Immature natural killer cell (primary cell): ENCODE results near the gene ELF4. TPM values are rescaled to one million over a fixed set of nuclear protein-coding genes. Genes with fewer than 3 reads are reported as not detected.

ENCODE experiments used
- DNase-seq, 3 donors: peaks; one replicate each; pipeline ENCODE4 v3.0.0; 2022; ENCODE audit warnings: mixed read lengths in 1 of 3
- H3K27ac Mint-ChIP-seq, 6 donors: one replicate each; pipeline ENCODE4 v1.8.0; 2020; ENCODE audit warnings: mixed read lengths in 6 of 6, mild to moderate bottlenecking in 5 of 6, inconsistent platforms in 4 of 6, moderate library complexity in 3 of 6
- H3K27me3 Mint-ChIP-seq, 3 donors: one replicate each; pipeline ENCODE4 v1.8.0; 2020 to 2021; ENCODE audit warnings: low read depth in 3 of 3, mild to moderate bottlenecking in 3 of 3, mixed read lengths in 3 of 3, moderate library complexity in 3 of 3, inconsistent platforms in 1 of 3
- H3K36me3 Mint-ChIP-seq, 3 donors: one replicate each; pipeline ENCODE4 v1.8.0; 2020; ENCODE audit warnings: mixed read lengths in 3 of 3, inconsistent platforms in 2 of 3, mild to moderate bottlenecking in 2 of 3
- H3K4me1 Mint-ChIP-seq, 2 donors: one replicate each; pipeline ENCODE4 v1.8.0; 2020; ENCODE audit warnings: inconsistent platforms in 2 of 2, mild to moderate bottlenecking in 2 of 2, mixed read lengths in 2 of 2, moderate library complexity in 1 of 2
- H3K4me3 Mint-ChIP-seq, 5 donors: one replicate each; pipeline ENCODE4 v1.8.0; 2020; ENCODE audit warnings: mild to moderate bottlenecking in 5 of 5, mixed read lengths in 5 of 5, inconsistent platforms in 3 of 5, moderate library complexity in 3 of 5
- H3K9me3 Mint-ChIP-seq, 6 donors: one replicate each; pipeline ENCODE4 v1.8.0; 2020; ENCODE audit warnings: mild to moderate bottlenecking in 6 of 6, mixed read lengths in 6 of 6, inconsistent platforms in 4 of 6, moderate library complexity in 3 of 6
- polyA plus RNA-seq, 3 donors: library from polyadenylated mRNA; unstranded; fragments of 300-500 nt; fragmentation: Illumina TruSeq; gene quantifications; one replicate each; pipeline ENCODE4 v1.2.3, GENCODE V29; 2021

Gene ELF4
- polyA plus RNA-seq, 3 donors from 2014 or later, result 12.3 to 44.9 (median 14.7) TPM

DNA sequence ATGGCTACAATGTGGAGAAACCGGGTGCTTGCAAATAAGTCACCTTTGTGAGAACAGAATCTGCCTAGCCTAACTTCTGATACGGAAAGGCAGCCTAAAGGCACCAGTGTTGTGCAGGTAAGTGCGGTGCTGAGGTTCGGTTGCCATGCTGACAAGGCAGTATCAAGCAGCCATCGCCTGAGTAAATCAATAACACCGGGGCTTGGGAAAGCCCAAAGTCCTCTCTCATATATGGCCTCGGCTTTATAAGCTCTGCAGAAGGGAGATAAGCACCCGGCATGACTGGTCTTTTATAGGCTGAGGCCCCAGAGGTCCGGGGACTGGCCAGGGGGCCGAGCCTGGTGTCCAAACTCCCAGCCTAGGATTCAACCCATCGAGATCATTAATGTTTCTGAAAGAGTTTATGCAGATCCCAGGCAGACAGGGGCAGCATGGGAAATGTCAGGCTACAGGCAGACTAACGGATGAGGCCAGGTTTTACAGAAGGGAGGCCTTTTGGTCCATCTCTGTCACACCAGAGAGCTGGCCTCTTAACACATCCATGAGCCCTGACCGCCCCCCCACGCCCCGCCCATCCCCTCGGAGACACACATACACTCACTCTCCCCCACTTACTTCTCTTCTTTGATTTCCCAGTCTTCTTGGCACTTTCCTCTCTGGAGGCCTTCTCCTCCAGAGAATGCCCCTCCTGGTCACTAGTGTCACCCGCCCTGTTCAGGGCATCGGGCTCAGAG, 38.5 kb downstream of the ELF4 start:
- peaks cover 0 to 2% (median 0%) of the 10 kb centered on the region in 3 donors for H3K27me3 Mint-ChIP-seq
- peak overlapping the region in 3 of 6 donors; percentile 3 to 60 (median 48) for H3K27ac Mint-ChIP-seq
- no peak overlapping the region for H3K4me3 Mint-ChIP-seq
- DNase-seq, result no peak
- peaks cover 0 to 2% (median 0%) of the 10 kb centered on the region in 6 donors for H3K9me3 Mint-ChIP-seq
- peaks cover 0 to 13% (median 4%) of the 10 kb centered on the region in 3 donors for H3K36me3 Mint-ChIP-seq
- H3K4me1 Mint-ChIP-seq, result peaks cover 0 to 3% of the 10 kb centered on the region in 2 donors

- DNase-seq, result no peak
- H3K27ac Mint-ChIP-seq, result peak overlapping the region in 3 of 6 donors; percentile 68 to 80 (median 78)
Observed at GRCh38 chrX:130066975-130067615, 43.2 kb downstream of the ELF4 start.

DNA sequence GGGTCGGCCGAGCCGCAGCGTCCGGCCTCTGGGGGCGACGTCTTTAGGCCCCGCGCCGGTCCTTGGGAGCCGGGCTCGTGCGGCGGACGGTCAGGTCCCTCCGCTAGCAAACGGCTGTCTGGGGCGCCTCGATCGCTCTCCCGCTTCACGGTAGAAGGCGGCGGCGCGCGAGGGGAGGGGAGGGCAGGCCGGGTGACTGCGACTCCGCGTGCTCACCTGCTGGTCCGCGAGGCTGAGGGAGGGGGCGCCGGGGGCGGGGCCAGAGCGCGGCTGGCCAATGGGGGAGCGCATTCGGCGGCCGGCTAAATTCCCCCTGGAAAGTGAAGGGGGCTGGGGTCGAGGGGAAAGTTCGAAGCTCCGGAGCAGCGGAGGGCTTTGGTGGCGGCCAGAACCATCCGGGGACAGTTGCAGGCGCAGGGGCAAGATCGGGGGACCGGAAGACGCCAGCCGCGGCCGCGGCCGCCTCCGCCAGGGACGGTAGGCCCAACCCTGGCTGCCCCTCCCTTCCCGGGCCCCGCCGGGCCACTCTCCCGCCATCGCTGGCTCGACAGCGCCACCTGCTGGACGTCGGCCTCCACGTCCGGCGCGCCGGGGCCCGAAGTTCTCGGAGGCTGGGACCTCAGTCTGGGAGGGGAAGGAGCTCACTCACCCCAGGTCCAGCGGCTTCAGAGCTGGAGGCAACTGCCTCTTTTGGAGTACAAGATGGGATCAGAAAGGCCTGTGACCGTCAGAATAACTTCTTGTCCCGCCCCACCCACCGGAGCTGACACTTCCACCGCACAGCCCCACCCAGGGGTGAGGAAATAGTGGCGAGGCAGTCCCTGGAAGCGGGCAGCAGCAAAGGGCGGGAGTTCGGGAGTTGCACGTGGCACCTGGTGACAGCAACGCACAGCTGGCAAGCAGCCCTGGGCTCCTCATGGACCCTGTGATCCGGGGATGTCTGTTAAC, 49.9 kb downstream of the ELF4 start:
- peaks cover 4 to 7% (median 6%) of the 10 kb centered on the region in 3 donors for H3K36me3 Mint-ChIP-seq
- peak overlapping the region; percentile 72 to 84 (median 79) for H3K4me3 Mint-ChIP-seq
- no peaks in the 10 kb centered on the region for H3K9me3 Mint-ChIP-seq
- peak overlapping the region in 3 of 6 donors; percentile 17 to 87 (median 45) for H3K27ac Mint-ChIP-seq
- H3K4me1 Mint-ChIP-seq, result peaks cover 10 to 12% of the 10 kb centered on the region in 2 donors
- H3K27me3 Mint-ChIP-seq, result peaks cover 0 to 3% (median 3%) of the 10 kb centered on the region in 3 donors
- peak; percentile 78 to 82 (median 80) for DNase-seq

More at GRCh38 chrX:130066975-130067615, 43.2 kb downstream of the ELF4 start:
- H3K4me3 Mint-ChIP-seq, result no peak overlapping the region
- H3K9me3 Mint-ChIP-seq, result peaks cover 0 to under 1% (median 0%) of the 10 kb centered on the region in 6 donors
- peaks cover 0 to 2% (median 1%) of the 10 kb centered on the region in 3 donors for H3K27me3 Mint-ChIP-seq
- peaks cover 4 to 21% (median 10%) of the 10 kb centered on the region in 3 donors for H3K36me3 Mint-ChIP-seq
- no peaks in the 10 kb centered on the region for H3K4me1 Mint-ChIP-seq

DNA sequence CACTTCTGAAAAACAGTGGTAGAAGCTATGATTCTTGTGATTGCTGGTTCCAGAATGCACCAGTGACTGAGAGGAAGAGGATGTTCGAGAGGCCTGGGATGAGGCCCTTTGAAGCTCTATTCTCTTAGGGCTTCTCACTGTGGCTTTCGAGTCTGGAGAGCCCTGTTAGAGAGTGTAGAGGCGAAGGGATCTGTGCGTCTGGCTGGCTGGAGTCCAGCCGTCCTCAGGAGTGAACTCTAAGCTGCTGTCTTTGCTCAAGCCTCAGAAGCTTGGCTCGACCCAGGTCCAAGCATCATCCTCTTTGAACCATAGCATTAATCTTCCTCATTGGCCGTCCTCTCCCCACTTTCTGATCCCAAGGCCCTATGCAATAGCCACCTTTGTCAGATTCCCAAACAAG, 51.6 kb downstream of the ELF4 start:
- Mint-ChIP-seq H3K4me1 (peaks cover 10 to 12% of the 10 kb centered on the region in 2 donors), H3K4me3 (no peak overlapping the region), H3K36me3 (no peaks in the 10 kb centered on the region), H3K9me3 (no peaks in the 10 kb centered on the region), H3K27me3 (peaks cover 0 to 3% (median 3%) of the 10 kb centered on the region in 3 donors), H3K27ac (peak overlapping the region in 3 of 6 donors; percentile 7 to 57 (median 43))
- no peak for DNase-seq

DNA sequence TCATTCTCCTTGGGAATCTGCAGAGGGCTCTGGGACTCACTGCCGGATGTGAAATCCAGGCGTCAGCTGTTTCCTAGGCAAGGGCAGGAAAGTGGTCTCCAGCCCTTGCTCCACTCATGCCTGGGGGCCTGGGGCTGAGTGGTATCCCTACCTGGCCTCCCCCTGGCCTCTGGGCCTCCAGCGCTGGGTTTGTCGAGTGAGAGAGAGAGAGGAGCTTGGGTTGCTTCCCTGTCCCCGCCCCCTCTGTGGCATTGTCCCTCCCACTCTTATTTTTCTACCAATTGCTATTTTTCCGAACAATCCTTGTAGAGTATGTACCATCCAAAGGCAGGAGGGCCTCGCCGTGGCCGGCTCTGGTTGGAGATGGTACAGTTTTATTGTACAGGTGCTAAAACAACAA, 53.1 kb downstream of the ELF4 start:
- H3K9me3 Mint-ChIP-seq, result no peaks in the 10 kb centered on the region
- no peak for DNase-seq
- H3K27me3 Mint-ChIP-seq, result peaks cover 0 to 3% (median 3%) of the 10 kb centered on the region in 3 donors
- H3K4me3 Mint-ChIP-seq, result no peak overlapping the region
- peaks cover 0 to 2% (median 0%) of the 10 kb centered on the region in 3 donors for H3K36me3 Mint-ChIP-seq
- H3K27ac Mint-ChIP-seq, result no peak overlapping the region
- peaks cover 10 to 12% of the 10 kb centered on the region in 2 donors for H3K4me1 Mint-ChIP-seq

GRCh38 chrX:130055899-130056298, 54.4 kb downstream of the ELF4 start:
- no peaks in the 10 kb centered on the region for H3K9me3 Mint-ChIP-seq
- no peak overlapping the region for H3K27ac Mint-ChIP-seq
- no peak for DNase-seq
- H3K36me3 Mint-ChIP-seq, result peaks cover 0 to 3% (median 0%) of the 10 kb centered on the region in 3 donors
- H3K4me3 Mint-ChIP-seq, result no peak overlapping the region
- peaks cover 7 to 9% of the 10 kb centered on the region in 2 donors for H3K4me1 Mint-ChIP-seq
- H3K27me3 Mint-ChIP-seq, result peaks cover 0 to 3% (median 2%) of the 10 kb centered on the region in 3 donors

- no peak overlapping the region for H3K4me3 Mint-ChIP-seq
- no peak for DNase-seq
- no peaks in the 10 kb centered on the region for H3K9me3 Mint-ChIP-seq
- peaks cover 0 to 4% (median 3%) of the 10 kb centered on the region in 3 donors for H3K36me3 Mint-ChIP-seq
- peaks cover 3 to 5% of the 10 kb centered on the region in 2 donors for H3K4me1 Mint-ChIP-seq
- peaks cover 0 to 3% (median 2%) of the 10 kb centered on the region in 3 donors for H3K27me3 Mint-ChIP-seq
- no peak overlapping the region for H3K27ac Mint-ChIP-seq
Observed at GRCh38 chrX:130055103-130055502, 55.2 kb downstream of the ELF4 start.

- Mint-ChIP-seq H3K9me3 (no peaks in the 10 kb centered on the region), H3K36me3 (peaks cover 3 to 8% (median 4%) of the 10 kb centered on the region in 3 donors), H3K27me3 (peaks cover 0 to 3% (median 2%) of the 10 kb centered on the region in 3 donors), H3K4me3 (no peak overlapping the region), H3K27ac (no peak overlapping the region), H3K4me1 (no peaks in the 10 kb centered on the region)
- no peak for DNase-seq
Observed at GRCh38 chrX:130053236-130053635, 57.1 kb downstream of the ELF4 start.

DNA sequence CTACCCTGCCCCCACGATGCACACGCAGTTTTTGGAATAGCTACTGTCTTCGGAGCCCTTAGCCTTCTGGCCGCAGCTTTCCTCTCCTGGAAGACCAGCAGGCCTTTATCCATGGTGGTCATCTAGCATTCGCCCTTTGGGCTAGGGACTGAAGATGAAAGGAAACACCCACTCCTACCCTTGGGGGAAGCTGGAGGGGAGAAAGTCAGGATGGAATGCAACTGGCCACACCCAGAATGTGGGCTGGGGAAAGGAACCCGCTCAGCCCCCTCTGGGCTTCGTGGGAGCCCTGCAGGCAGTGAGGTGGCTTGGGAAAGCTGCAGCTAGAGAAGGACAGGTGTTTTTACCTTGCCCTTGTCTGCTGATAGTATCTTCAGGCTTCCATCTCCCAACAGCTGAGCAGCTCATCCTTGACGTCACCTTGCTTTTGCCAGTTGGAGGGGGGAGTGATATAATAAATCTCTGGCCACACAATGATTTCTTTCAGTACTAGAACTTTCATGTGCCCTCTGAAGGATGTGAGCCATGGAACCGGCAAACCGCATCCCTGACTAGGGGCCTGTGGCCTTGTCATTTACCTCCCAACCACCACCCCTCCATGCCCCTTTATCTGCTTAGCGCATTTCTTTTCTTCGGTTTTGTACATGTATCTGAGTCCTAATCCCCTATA, 59.0 kb downstream of the ELF4 start:
- H3K27me3 Mint-ChIP-seq, result peaks cover 0 to 2% (median 0%) of the 10 kb centered on the region in 3 donors
- H3K4me3 Mint-ChIP-seq, result no peak overlapping the region

GRCh38 chrX:130049821-130050220, 60.5 kb downstream of the ELF4 start:
- peaks cover 3 to 17% (median 4%) of the 10 kb centered on the region in 3 donors for H3K36me3 Mint-ChIP-seq
- no peak for DNase-seq
- no peak overlapping the region for H3K27ac Mint-ChIP-seq
- H3K4me3 Mint-ChIP-seq, result no peak overlapping the region
- no peaks in the 10 kb centered on the region for H3K4me1 Mint-ChIP-seq
- H3K27me3 Mint-ChIP-seq, result peaks cover 0 to 2% (median 0%) of the 10 kb centered on the region in 3 donors
- H3K9me3 Mint-ChIP-seq, result no peaks in the 10 kb centered on the region

More for the DNA sequence above, 59.0 kb downstream of the ELF4 start:
- DNase-seq, result no peak
- Mint-ChIP-seq H3K9me3 (no peaks in the 10 kb centered on the region), H3K4me1 (no peaks in the 10 kb centered on the region), H3K36me3 (peaks cover 3 to 12% (median 4%) of the 10 kb centered on the region in 3 donors), H3K27ac (no peak overlapping the region)

- Mint-ChIP-seq H3K27me3 (peaks cover 0 to 2% (median 0%) of the 10 kb centered on the region in 3 donors), H3K27ac (no peak overlapping the region), H3K9me3 (no peaks in the 10 kb centered on the region), H3K36me3 (peaks cover 3 to 19% (median 4%) of the 10 kb centered on the region in 3 donors), H3K4me3 (no peak overlapping the region), H3K4me1 (no peaks in the 10 kb centered on the region)
- no peak for DNase-seq
Observed at GRCh38 chrX:130048686-130049222, 61.5 kb downstream of the ELF4 start.

GRCh38 chrX:130047416-130047815, 62.9 kb downstream of the ELF4 start:
- Mint-ChIP-seq H3K9me3 (no peaks in the 10 kb centered on the region), H3K36me3 (peaks cover 3 to 19% (median 4%) of the 10 kb centered on the region in 3 donors), H3K4me1 (no peaks in the 10 kb centered on the region), H3K27ac (no peak overlapping the region), H3K27me3 (peaks cover 0 to 2% (median 1%) of the 10 kb centered on the region in 3 donors), H3K4me3 (no peak overlapping the region)
- DNase-seq, result no peak
